Mesenchymal stem cell (in vitro differentiated cells and primary cell): ENCODE results near the gene EXOC1L.

Experiments used
- DNase-seq: peaks from one replicate; pipeline ENCODE4 v3.0.0-alpha.2; 2013
- H2AFZ ChIP-seq: one replicate; pipeline ENCODE4 v1.6.1; 2013; ENCODE audit warnings: low read depth, mild to moderate bottlenecking, control low read depth, inconsistent platforms, low read length, moderate library complexity
- H2AK5ac ChIP-seq: 2 replicates; pipeline ENCODE4 v1.6.1; 2013; ENCODE audit warnings: low read length, moderate library complexity, mild to moderate bottlenecking, inconsistent platforms; ENCODE audit not compliant: severe bottlenecking
- H2BK120ac ChIP-seq: one replicate; pipeline ENCODE4 v1.6.1; 2013; ENCODE audit warnings: low read depth, mild to moderate bottlenecking, inconsistent platforms, low read length, moderate library complexity
- H2BK12ac ChIP-seq, 2 experiments: one replicate each; pipeline ENCODE4 v1.6.1; 2013; ENCODE audit warnings: inconsistent platforms in 2 of 2, low read length in 2 of 2, mild to moderate bottlenecking in 2 of 2, moderate library complexity in 2 of 2, control low read depth in 1 of 2
- H2BK15ac ChIP-seq: one replicate; pipeline ENCODE4 v1.6.1; 2013; ENCODE audit warnings: mild to moderate bottlenecking, low read depth, inconsistent platforms; ENCODE audit not compliant: poor library complexity, severe bottlenecking
- H2BK5ac ChIP-seq: 2 replicates; pipeline ENCODE4 v1.6.1; 2013; ENCODE audit warnings: low read depth, mild to moderate bottlenecking, low read length, control low read depth, inconsistent platforms; ENCODE audit not compliant: poor library complexity, severe bottlenecking
- H3K14ac ChIP-seq, 2 experiments: one replicate each; pipeline ENCODE4 v1.6.1; 2013; ENCODE audit warnings: inconsistent platforms in 2 of 2, low read length in 2 of 2, control low read depth in 1 of 2, mild to moderate bottlenecking in 1 of 2, moderate library complexity in 1 of 2
- H3K18ac ChIP-seq, 2 experiments: one replicate each; pipeline ENCODE4 v1.6.1; 2013; ENCODE audit warnings: inconsistent platforms in 2 of 2, low read length in 2 of 2, control low read depth in 1 of 2, low read depth in 1 of 2, mild to moderate bottlenecking in 1 of 2
- H3K23ac ChIP-seq, 2 experiments: one replicate each; pipeline ENCODE4 v1.6.1; 2013; ENCODE audit warnings: inconsistent platforms in 2 of 2, low read length in 2 of 2, mild to moderate bottlenecking in 2 of 2, moderate library complexity in 2 of 2, control low read depth in 1 of 2
- H3K27ac ChIP-seq: 2 replicates; pipeline ENCODE4 v1.5.1; 2013; ENCODE audit warnings: mild to moderate bottlenecking, moderate library complexity, low read length, control low read depth, inconsistent platforms; ENCODE audit not compliant: poor library complexity, severe bottlenecking
- H3K27me3 ChIP-seq, 2 experiments: 2 replicates each; pipeline versions ENCODE4 v1.6.1 to v1.7.0; 2013; ENCODE audit warnings: low read length in 2 of 2, mild to moderate bottlenecking in 2 of 2, moderate library complexity in 2 of 2, control low read depth in 1 of 2, inconsistent platforms in 1 of 2; ENCODE audit not compliant: control insufficient read depth in 1 of 2, insufficient read depth in 1 of 2
- H3K36me3 ChIP-seq, 2 experiments: 2 replicates each; pipeline versions ENCODE4 v1.6.1 to v1.7.0; 2013; ENCODE audit warnings: low read length in 2 of 2, control low read depth in 1 of 2, inconsistent platforms in 1 of 2, low read depth in 1 of 2, mild to moderate bottlenecking in 1 of 2; ENCODE audit not compliant: insufficient read depth in 2 of 2, control insufficient read depth in 1 of 2
- H3K4ac ChIP-seq, 2 experiments: one replicate each; pipeline ENCODE4 v1.6.1; 2013; ENCODE audit warnings: inconsistent platforms in 2 of 2, low read length in 2 of 2, mild to moderate bottlenecking in 2 of 2, moderate library complexity in 2 of 2, control low read depth in 1 of 2, low read depth in 1 of 2
- H3K4me1 ChIP-seq: 2 replicates; pipeline ENCODE4 v1.6.1; 2013; ENCODE audit warnings: low read depth, low read length, control low read depth; ENCODE audit not compliant: control insufficient read depth, insufficient read depth
- H3K4me2 ChIP-seq: 2 replicates; pipeline ENCODE4 v1.6.1; 2013; ENCODE audit warnings: low read length, mild to moderate bottlenecking, inconsistent platforms; ENCODE audit not compliant: poor library complexity, severe bottlenecking
- H3K4me3 ChIP-seq, 2 experiments: 2 replicates each; pipeline versions ENCODE4 v1.5.1 to v1.7.0; 2013; ENCODE audit warnings: low read length in 2 of 2, mild to moderate bottlenecking in 2 of 2, control low read depth in 1 of 2, low read depth in 1 of 2; ENCODE audit not compliant: insufficient read depth in 1 of 2
- H3K79me1 ChIP-seq: replicated peaks from 2 replicates; pipeline ENCODE4 v1.6.1; 2013; ENCODE audit warnings: mild to moderate bottlenecking, control low read depth, low read length, inconsistent platforms; ENCODE audit not compliant: poor library complexity, severe bottlenecking
- H3K9ac ChIP-seq: 2 replicates; pipeline ENCODE4 v1.7.0; 2013; ENCODE audit warnings: mild to moderate bottlenecking, low read length, moderate library complexity
- H3K9me3 ChIP-seq: 2 replicates; pipeline ENCODE4 v1.7.0; 2013; ENCODE audit warnings: mild to moderate bottlenecking, low read length; ENCODE audit not compliant: control insufficient read depth
- H4K8ac ChIP-seq: one replicate; pipeline ENCODE4 v1.6.1; 2013; ENCODE audit warnings: inconsistent platforms, mild to moderate bottlenecking, low read length, moderate library complexity
- H4K91ac ChIP-seq: one replicate; pipeline ENCODE4 v1.6.1; 2013; ENCODE audit warnings: mild to moderate bottlenecking, low read length, inconsistent platforms
- WGBS: methylation state at CpG from one replicate; pipeline ENCODE4 v1.1.7; 2013; ENCODE audit warnings: mixed read lengths; 5-methylcytosine and 5-hydroxymethylcytosine counted together

The EXOC1L gene

DNA sequence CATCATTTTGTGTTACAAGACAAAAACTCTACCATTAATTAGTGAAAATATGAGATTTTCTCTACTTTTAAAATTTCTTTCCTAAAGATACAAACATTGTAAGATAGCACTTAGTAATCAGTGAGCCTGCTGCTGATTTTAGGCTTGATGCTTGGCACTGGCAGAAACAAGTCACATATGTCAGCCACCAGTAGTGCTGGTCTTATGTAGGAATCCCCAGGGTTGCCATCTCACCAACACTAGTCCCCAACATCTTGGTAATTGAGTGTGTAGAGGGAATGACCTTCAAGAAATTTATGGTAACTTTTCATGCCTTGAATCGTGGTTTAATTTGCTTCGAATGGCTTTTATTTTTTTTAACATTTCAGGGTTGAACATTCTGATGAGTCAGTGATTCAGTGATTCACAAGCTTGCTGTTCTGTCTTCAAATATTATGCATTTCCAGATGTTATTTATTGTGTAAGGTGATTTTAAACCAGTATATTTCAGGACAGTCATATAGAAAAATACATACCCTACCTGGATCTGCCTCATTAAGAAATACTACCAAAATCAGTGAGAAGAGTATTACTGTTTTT is 45.7 kb downstream of the EXOC1L start:
- Histone ChIP-seq H2BK15ac (no peak overlapping the region), H2BK12ac (no peak overlapping the region), H3K9me3 (no peaks in the 10 kb centered on the region), H3K36me3 (peaks cover 7 to 62% of the 10 kb centered on the region in 2 experiments), H2AK5ac (no peak overlapping the region), H3K18ac (no peak overlapping the region), H3K23ac (no peak overlapping the region), H3K4me2 (peak overlapping the region; percentile 4), H3K27me3 (no peaks in the 10 kb centered on the region), H2AFZ (peak overlapping the region; percentile 11), H3K14ac (no peak overlapping the region), H3K4me1 (peaks cover 5% of the 10 kb centered on the region), H2BK120ac (no peak overlapping the region), H3K27ac (peak overlapping the region; percentile 92), H3K79me1 (peaks cover 9% of the 10 kb centered on the region), H3K4ac (peak overlapping the region in 1 of 2 experiments; percentile 49), H2BK5ac (no peak overlapping the region), H4K8ac (no peak overlapping the region), H4K91ac (no peak overlapping the region), H3K4me3 (peak overlapping the region in 1 of 2 experiments; percentile 58), H3K9ac (peak overlapping the region; percentile 84)
- peak; percentile 54 for DNase-seq
- WGBS: 18% methylated on average over 2 of the region's 2 CpGs

DNA sequence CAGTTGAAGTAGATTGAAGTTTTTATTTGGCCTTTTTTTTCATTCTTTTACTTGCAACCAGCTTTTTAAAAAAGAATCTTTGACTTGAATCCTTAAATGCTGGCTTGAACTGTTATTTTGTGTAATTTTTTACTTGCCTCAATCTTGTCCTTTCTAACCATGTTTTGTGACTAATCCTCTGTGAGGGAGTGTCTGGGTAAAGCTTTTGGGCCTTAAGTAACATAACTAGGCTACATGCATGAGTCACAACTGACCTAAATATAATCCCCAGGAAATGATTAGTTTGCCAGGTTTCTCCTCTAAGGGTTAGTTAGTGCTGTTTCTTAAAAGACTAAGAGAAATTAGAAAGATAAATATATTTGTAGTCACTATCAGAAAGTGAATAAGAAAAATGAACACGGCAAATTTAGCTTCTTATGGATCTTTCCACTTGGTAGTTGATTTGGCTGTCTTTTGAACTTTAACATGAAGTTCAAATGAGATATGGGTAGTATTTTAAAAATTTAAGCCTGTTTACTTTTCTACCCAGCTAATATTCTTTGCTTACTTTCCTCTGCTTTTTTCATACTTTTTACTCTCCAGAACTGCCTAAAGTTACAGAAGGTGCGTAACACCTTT is 46.8 kb downstream of the EXOC1L start:
- H3K36me3 ChIP-seq: peaks cover 7 to 64% of the 10 kb centered on the region in 2 experiments

DNA sequence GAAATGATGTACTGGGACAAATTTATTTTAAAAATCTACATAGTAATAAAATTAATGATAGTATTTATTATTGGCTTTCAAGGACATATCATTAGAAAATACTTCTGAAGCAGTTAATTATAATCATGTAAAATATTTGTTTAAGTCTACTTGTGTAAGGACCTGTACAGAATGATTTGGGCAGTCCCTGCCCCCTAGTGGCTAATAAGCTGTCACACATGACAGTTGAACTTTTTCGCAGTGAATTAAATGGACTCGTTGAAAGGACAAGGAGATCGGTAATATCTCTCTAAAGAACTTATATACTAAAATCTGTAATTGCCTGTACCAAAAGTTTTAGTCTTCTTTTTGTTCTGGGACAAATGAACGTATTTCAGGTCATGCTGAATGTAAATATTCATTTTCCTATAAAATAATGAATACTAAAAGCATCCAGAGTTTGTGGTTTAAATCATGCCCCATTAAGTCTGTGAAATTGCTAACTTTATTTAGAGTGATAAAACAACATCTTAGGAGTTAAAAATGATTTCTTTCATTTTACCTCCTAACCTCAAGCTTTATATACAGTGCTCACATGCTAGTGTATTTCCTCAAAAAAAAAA is 47.5 kb downstream of the EXOC1L start:
- H2BK12ac ChIP-seq: no peak overlapping the region
- no peak overlapping the region for H4K91ac ChIP-seq
- no peaks in the 10 kb centered on the region for H3K27me3 ChIP-seq
- WGBS: no CpG with 5 or more reads among the region's 4 CpGs
- H3K23ac ChIP-seq: no peak overlapping the region
- H2AFZ ChIP-seq: no peak overlapping the region
- peak; percentile 84 for DNase-seq
- no peak overlapping the region for H3K27ac ChIP-seq
- no peak overlapping the region for H2BK120ac ChIP-seq
- no peak overlapping the region for H3K18ac ChIP-seq
- peaks cover 5% of the 10 kb centered on the region for H3K4me1 ChIP-seq
- peaks cover 7 to 68% of the 10 kb centered on the region in 2 experiments for H3K36me3 ChIP-seq
- no peaks in the 10 kb centered on the region for H3K9me3 ChIP-seq
- H2BK15ac ChIP-seq: no peak overlapping the region
- H3K9ac ChIP-seq: peak overlapping the region; percentile 84
- no peak overlapping the region for H2AK5ac ChIP-seq
- H4K8ac ChIP-seq: no peak overlapping the region
- H3K14ac ChIP-seq: no peak overlapping the region
- no peak overlapping the region for H2BK5ac ChIP-seq
- peak overlapping the region in 1 of 2 experiments; percentile 50 for H3K4me3 ChIP-seq
- H3K4me2 ChIP-seq: no peak overlapping the region
- H3K79me1 ChIP-seq: peaks cover 9% of the 10 kb centered on the region
- H3K4ac ChIP-seq: no peak overlapping the region

More for the DNA sequence above, 46.8 kb downstream of the EXOC1L start:
- Histone ChIP-seq H3K9ac (peak overlapping the region; percentile 84), H3K4ac (no peak overlapping the region), H2BK12ac (no peak overlapping the region), H4K8ac (no peak overlapping the region), H3K79me1 (peaks cover 9% of the 10 kb centered on the region), H3K14ac (no peak overlapping the region), H3K4me2 (no peak overlapping the region), H2BK120ac (no peak overlapping the region), H4K91ac (no peak overlapping the region), H3K4me1 (peaks cover 5% of the 10 kb centered on the region), H2AK5ac (no peak overlapping the region), H3K27me3 (no peaks in the 10 kb centered on the region), H3K23ac (no peak overlapping the region), H2BK5ac (no peak overlapping the region), H3K18ac (no peak overlapping the region), H3K4me3 (peak overlapping the region in 1 of 2 experiments; percentile 50), H3K9me3 (no peaks in the 10 kb centered on the region), H2BK15ac (no peak overlapping the region), H2AFZ (no peak overlapping the region), H3K27ac (peak overlapping the region; percentile 64)
- no CpG with 5 or more reads among the region's 2 CpGs for WGBS
- DNase-seq: peak; percentile 94

DNA sequence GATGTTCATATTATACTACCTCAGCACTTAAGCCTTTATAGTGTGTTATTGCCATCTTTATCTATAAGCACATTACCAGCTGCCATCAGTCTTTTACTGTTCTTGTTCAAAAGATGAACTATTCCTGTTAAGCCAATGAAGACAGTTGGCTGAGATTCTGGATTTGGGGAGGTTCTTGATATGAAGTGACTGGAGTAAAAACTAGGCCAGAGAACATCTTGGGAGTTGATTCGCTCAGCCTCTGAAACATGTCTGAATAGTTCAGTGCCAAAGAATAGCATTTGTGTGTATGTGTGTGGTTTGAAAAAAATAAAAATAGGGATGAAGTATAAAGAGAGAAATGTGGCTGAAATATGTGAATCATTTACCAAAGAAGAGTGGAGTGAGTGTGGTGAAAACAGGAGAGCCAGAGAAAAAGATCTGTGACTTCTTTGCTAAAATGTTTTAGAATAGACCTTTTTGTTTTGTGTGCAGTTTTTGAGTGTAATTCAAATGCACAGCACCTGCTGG is 49.0 kb downstream of the EXOC1L start:
- no peak overlapping the region for H4K91ac ChIP-seq
- peak overlapping the region; percentile 22 for H3K9ac ChIP-seq
- H2BK12ac ChIP-seq: no peak overlapping the region
- no peak overlapping the region for H3K4me3 ChIP-seq
- H3K18ac ChIP-seq: no peak overlapping the region
- H3K27ac ChIP-seq: peak overlapping the region; percentile 32
- H3K36me3 ChIP-seq: peaks cover 3 to 67% of the 10 kb centered on the region in 2 experiments
- WGBS: 100% methylated on average over 1 of the region's 1 CpG
- H3K4me2 ChIP-seq: no peak overlapping the region
- H2AK5ac ChIP-seq: no peak overlapping the region
- no peak overlapping the region for H3K4ac ChIP-seq
- DNase-seq: no peak
- no peak overlapping the region for H2BK5ac ChIP-seq
- no peak overlapping the region for H2AFZ ChIP-seq
- H3K23ac ChIP-seq: no peak overlapping the region
- peaks cover 8% of the 10 kb centered on the region for H3K79me1 ChIP-seq
- H3K14ac ChIP-seq: no peak overlapping the region
- H4K8ac ChIP-seq: no peak overlapping the region
- no peak overlapping the region for H2BK15ac ChIP-seq
- no peaks in the 10 kb centered on the region for H3K27me3 ChIP-seq
- H3K4me1 ChIP-seq: peaks cover 5% of the 10 kb centered on the region
- H2BK120ac ChIP-seq: no peak overlapping the region
- no peaks in the 10 kb centered on the region for H3K9me3 ChIP-seq
